Measurements from ENCODE around the gene PRKCZ.

The PRKCZ gene

GRCh38 chr1:2090216-2090890, 40.1 kb downstream of the PRKCZ start:
- Histone ChIP-seq H3K23ac (ENCODE audit: low read length) (no peak overlapping the region), H3K9me3 (ENCODE audit: insufficient read depth, low read depth, low read length) (peaks cover 5% of the 10 kb centered on the region), H3K79me2 (ENCODE audit: control insufficient read depth, insufficient read depth, low read length, poor library complexity) (peaks cover 2% of the 10 kb centered on the region), H3K14ac (ENCODE audit: low read length) (peak overlapping the region; percentile 62), H2BK12ac (ENCODE audit: low read length) (peak overlapping the region; percentile 28), H3K18ac (ENCODE audit: low read length) (peak overlapping the region; percentile 77), H4K91ac (ENCODE audit: low read depth, low read length) (peak overlapping the region; percentile 82), H3K4ac (ENCODE audit: low read depth, low read length) (no peak overlapping the region), H3K79me1 (ENCODE audit: low read length) (peaks cover 9% of the 10 kb centered on the region), H2BK5ac (ENCODE audit: low read depth, low read length, poor library complexity) (peak overlapping the region; percentile 63), H2AFZ (ENCODE audit: insufficient read depth, low read length, poor library complexity) (no peak overlapping the region), H4K12ac (ENCODE audit: low read depth, low read length) (peak overlapping the region; percentile 28), H2AK5ac (ENCODE audit: low read length) (peak overlapping the region; percentile 73), H3K36me3 (ENCODE audit: control insufficient read depth in 1 of 2, insufficient read depth in 2 of 2, low read length in 2 of 2) (peaks cover 7 to 9% of the 10 kb centered on the region in 2 experiments), H3K27me3 (ENCODE audit: insufficient read depth, low read length) (no peaks in the 10 kb centered on the region), H3K9ac (ENCODE audit: low read length) (no peak overlapping the region), H3K4me2 (ENCODE audit: low read length) (no peak overlapping the region), H3K4me1 (ENCODE audit: control insufficient read depth in 1 of 2, insufficient read depth in 2 of 2, low read length in 2 of 2) (peaks cover 4% of the 10 kb centered on the region in 2 experiments), H2BK120ac (ENCODE audit: insufficient read depth, low read length, poor library complexity) (peak overlapping the region; percentile 52), H3K27ac (ENCODE audit: low read depth, low read length) (no peak overlapping the region), H3K4me3 (ENCODE audit: low read depth, low read length) (no peak overlapping the region), H4K8ac (ENCODE audit: low read depth, low read length) (peak overlapping the region; percentile 63)
- no peak for DNase-seq
- no CpG with 5 or more reads among the region's 22 CpGs for WGBS (ENCODE audit: extremely low coverage, insufficient coverage, insufficient read length)

- Histone ChIP-seq H2BK120ac (ENCODE audit: insufficient read depth, low read length, poor library complexity) (no peak overlapping the region), H3K4me3 (ENCODE audit: low read depth, low read length) (no peak overlapping the region), H4K8ac (ENCODE audit: low read depth, low read length) (no peak overlapping the region), H3K79me2 (ENCODE audit: control insufficient read depth, insufficient read depth, low read length, poor library complexity) (peaks cover 2% of the 10 kb centered on the region), H2BK5ac (ENCODE audit: low read depth, low read length, poor library complexity) (no peak overlapping the region), H3K9me3 (ENCODE audit: insufficient read depth, low read depth, low read length) (peaks cover 14% of the 10 kb centered on the region), H3K18ac (ENCODE audit: low read length) (peak overlapping the region; percentile 35), H3K4me1 (ENCODE audit: control insufficient read depth in 1 of 2, insufficient read depth in 2 of 2, low read length in 2 of 2) (peaks cover 4% of the 10 kb centered on the region in 2 experiments), H2BK12ac (ENCODE audit: low read length) (no peak overlapping the region), H2AFZ (ENCODE audit: insufficient read depth, low read length, poor library complexity) (no peak overlapping the region), H3K4ac (ENCODE audit: low read depth, low read length) (no peak overlapping the region), H3K27me3 (ENCODE audit: insufficient read depth, low read length) (no peaks in the 10 kb centered on the region), H4K91ac (ENCODE audit: low read depth, low read length) (peak overlapping the region; percentile 21), H3K23ac (ENCODE audit: low read length) (no peak overlapping the region), H3K36me3 (ENCODE audit: control insufficient read depth in 1 of 2, insufficient read depth in 2 of 2, low read length in 2 of 2) (peaks cover 11% of the 10 kb centered on the region in 2 experiments), H3K27ac (ENCODE audit: low read depth, low read length) (no peak overlapping the region), H4K12ac (ENCODE audit: low read depth, low read length) (no peak overlapping the region), H3K4me2 (ENCODE audit: low read length) (no peak overlapping the region), H3K14ac (ENCODE audit: low read length) (no peak overlapping the region), H2AK5ac (ENCODE audit: low read length) (no peak overlapping the region), H3K79me1 (ENCODE audit: low read length) (peaks cover 9% of the 10 kb centered on the region), H3K9ac (ENCODE audit: low read length) (no peak overlapping the region)
- DNase-seq: peak; percentile 29 to 55
- no CpG with 5 or more reads among the region's 48 CpGs for WGBS (ENCODE audit: extremely low coverage, insufficient coverage, insufficient read length)
Observed at GRCh38 chr1:2091611-2092604, 41.7 kb downstream of the PRKCZ start.

GRCh38 chr1:2093055-2093454, 42.8 kb downstream of the PRKCZ start:
- peaks cover 22% of the 10 kb centered on the region for H3K9me3 ChIP-seq (ENCODE audit: insufficient read depth, low read depth, low read length)
- H3K9ac ChIP-seq (ENCODE audit: low read length): no peak overlapping the region
- no peak overlapping the region for H2BK5ac ChIP-seq (ENCODE audit: low read depth, low read length, poor library complexity)
- DNase-seq: no peak
- no peak overlapping the region for H3K4me3 ChIP-seq (ENCODE audit: low read depth, low read length)
- H2BK120ac ChIP-seq (ENCODE audit: insufficient read depth, low read length, poor library complexity): no peak overlapping the region
- H3K27ac ChIP-seq (ENCODE audit: low read depth, low read length): no peak overlapping the region
- no peak overlapping the region for H4K12ac ChIP-seq (ENCODE audit: low read depth, low read length)
- H3K14ac ChIP-seq (ENCODE audit: low read length): no peak overlapping the region
- H3K4me2 ChIP-seq (ENCODE audit: low read length): no peak overlapping the region
- peaks cover 2% of the 10 kb centered on the region for H3K79me2 ChIP-seq (ENCODE audit: control insufficient read depth, insufficient read depth, low read length, poor library complexity)
- peaks cover 9% of the 10 kb centered on the region for H3K79me1 ChIP-seq (ENCODE audit: low read length)
- no peak overlapping the region for H2BK12ac ChIP-seq (ENCODE audit: low read length)
- H2AFZ ChIP-seq (ENCODE audit: insufficient read depth, low read length, poor library complexity): no peak overlapping the region
- peaks cover 3 to 4% of the 10 kb centered on the region in 2 experiments for H3K4me1 ChIP-seq (ENCODE audit: control insufficient read depth in 1 of 2, insufficient read depth in 2 of 2, low read length in 2 of 2)
- H3K23ac ChIP-seq (ENCODE audit: low read length): no peak overlapping the region
- H4K8ac ChIP-seq (ENCODE audit: low read depth, low read length): no peak overlapping the region
- H3K27me3 ChIP-seq (ENCODE audit: insufficient read depth, low read length): no peaks in the 10 kb centered on the region
- no peak overlapping the region for H3K4ac ChIP-seq (ENCODE audit: low read depth, low read length)
- WGBS (ENCODE audit: extremely low coverage, insufficient coverage, insufficient read length): no CpG with 5 or more reads among the region's 14 CpGs
- H4K91ac ChIP-seq (ENCODE audit: low read depth, low read length): no peak overlapping the region
- H3K36me3 ChIP-seq (ENCODE audit: control insufficient read depth in 1 of 2, insufficient read depth in 2 of 2, low read length in 2 of 2): peaks cover 12 to 17% of the 10 kb centered on the region in 2 experiments
- H3K18ac ChIP-seq (ENCODE audit: low read length): no peak overlapping the region
- no peak overlapping the region for H2AK5ac ChIP-seq (ENCODE audit: low read length)

GRCh38 chr1:2093636-2094035, 43.4 kb downstream of the PRKCZ start:
- H3K27ac ChIP-seq (ENCODE audit: low read depth, low read length): no peak overlapping the region
- no peak overlapping the region for H4K8ac ChIP-seq (ENCODE audit: low read depth, low read length)
- no peak overlapping the region for H3K23ac ChIP-seq (ENCODE audit: low read length)
- peaks cover 9% of the 10 kb centered on the region for H3K79me1 ChIP-seq (ENCODE audit: low read length)
- no CpG with 5 or more reads among the region's 26 CpGs for WGBS (ENCODE audit: extremely low coverage, insufficient coverage, insufficient read length)
- H2BK12ac ChIP-seq (ENCODE audit: low read length): no peak overlapping the region
- H3K4ac ChIP-seq (ENCODE audit: low read depth, low read length): no peak overlapping the region
- H2AFZ ChIP-seq (ENCODE audit: insufficient read depth, low read length, poor library complexity): no peak overlapping the region
- H3K36me3 ChIP-seq (ENCODE audit: control insufficient read depth in 1 of 2, insufficient read depth in 2 of 2, low read length in 2 of 2): peaks cover 12 to 19% of the 10 kb centered on the region in 2 experiments
- DNase-seq: no peak
- H4K12ac ChIP-seq (ENCODE audit: low read depth, low read length): no peak overlapping the region
- H3K4me2 ChIP-seq (ENCODE audit: low read length): no peak overlapping the region
- peaks cover 0 to 4% of the 10 kb centered on the region in 2 experiments for H3K4me1 ChIP-seq (ENCODE audit: control insufficient read depth in 1 of 2, insufficient read depth in 2 of 2, low read length in 2 of 2)
- H2AK5ac ChIP-seq (ENCODE audit: low read length): no peak overlapping the region
- H3K18ac ChIP-seq (ENCODE audit: low read length): no peak overlapping the region
- H2BK5ac ChIP-seq (ENCODE audit: low read depth, low read length, poor library complexity): no peak overlapping the region
- no peak overlapping the region for H3K14ac ChIP-seq (ENCODE audit: low read length)
- H3K4me3 ChIP-seq (ENCODE audit: low read depth, low read length): no peak overlapping the region
- no peak overlapping the region for H3K9ac ChIP-seq (ENCODE audit: low read length)
- H2BK120ac ChIP-seq (ENCODE audit: insufficient read depth, low read length, poor library complexity): no peak overlapping the region
- H3K9me3 ChIP-seq (ENCODE audit: insufficient read depth, low read depth, low read length): peaks cover 22% of the 10 kb centered on the region
- H4K91ac ChIP-seq (ENCODE audit: low read depth, low read length): no peak overlapping the region
- no peaks in the 10 kb centered on the region for H3K27me3 ChIP-seq (ENCODE audit: insufficient read depth, low read length)
- H3K79me2 ChIP-seq (ENCODE audit: control insufficient read depth, insufficient read depth, low read length, poor library complexity): peaks cover 2% of the 10 kb centered on the region
